Measurements from ENCODE around the gene STEAP1B. TPM values are rescaled to one million over a fixed set of nuclear protein-coding genes. Genes with fewer than 3 reads are reported as not detected.

Gene STEAP1B
- total RNA-seq, 1 experiment from 2014 or later: 3.2 TPM

DNA sequence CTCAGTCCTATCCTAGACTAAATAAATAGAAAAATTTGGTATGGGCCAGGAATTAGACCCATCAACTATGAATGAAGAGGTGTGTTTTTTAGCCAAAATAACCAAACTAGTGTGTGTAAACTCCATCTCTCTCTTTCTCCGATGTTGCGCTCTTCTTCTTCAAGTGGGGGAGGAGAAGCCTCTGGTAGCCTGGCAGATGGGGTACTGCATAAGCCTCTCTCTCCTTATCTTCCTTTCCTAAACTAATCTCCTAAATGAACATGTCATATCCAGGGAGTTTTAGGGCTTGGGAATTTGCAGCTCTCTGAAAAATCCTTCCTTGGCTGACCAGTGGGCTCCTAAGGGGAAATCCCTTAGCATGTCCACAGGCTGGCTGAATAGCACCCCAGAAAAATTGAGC, 86.8 kb downstream of the STEAP1B start:
- H3K79me1 ChIP-seq (ENCODE audit: insufficient read depth, low read depth, low read length, poor library complexity, severe bottlenecking): no peaks in the 10 kb centered on the region
- H2AFZ ChIP-seq (ENCODE audit: low read length): no peak overlapping the region
- H3K9ac ChIP-seq (ENCODE audit: extremely low read depth, insufficient read length, low read length): no peak overlapping the region
- no peak overlapping the region for H4K8ac ChIP-seq (replicated peaks; ENCODE audit: insufficient read length, low read depth, low read length)
- H3T11ph ChIP-seq (ENCODE audit: low read length): no peak overlapping the region
- no peak overlapping the region for H3K4ac ChIP-seq (ENCODE audit: low read depth, low read length)
- no peak overlapping the region for H3K27ac Mint-ChIP-seq
- H4K20me1 ChIP-seq (ENCODE audit: control insufficient read depth, insufficient read depth, insufficient read length): no peaks in the 10 kb centered on the region
- no peak for DNase-seq
- H3K79me2 ChIP-seq (ENCODE audit: insufficient read depth, low read length): no peaks in the 10 kb centered on the region
- no peak overlapping the region for H2BK12ac ChIP-seq (ENCODE audit: insufficient read length, low read depth, low read length)
- H3K27ac ChIP-seq (ENCODE audit: insufficient read length, low read depth, low read length): no peak overlapping the region
- H2AK5ac ChIP-seq (ENCODE audit: insufficient read length, low read length): no peak overlapping the region
- TF ChIP-seq CTCF (conservative IDR thresholded peaks at IDR 0.05): no peak
- H3K56ac ChIP-seq (ENCODE audit: insufficient read length, low read depth, low read length): no peak overlapping the region
- H2BK120ac ChIP-seq (ENCODE audit: low read depth, low read length, poor library complexity, severe bottlenecking): no peak overlapping the region
- H3K14ac ChIP-seq (ENCODE audit: insufficient read depth, low read length): no peak overlapping the region
- H3K23ac ChIP-seq (ENCODE audit: insufficient read length, low read depth, low read length): no peak overlapping the region
- H3K27me3 ChIP-seq (ENCODE audit: insufficient read depth, low read length): no peaks in the 10 kb centered on the region
- H3K23me2 ChIP-seq (ENCODE audit: insufficient read length, low read depth, low read length, poor library complexity, severe bottlenecking): no peaks in the 10 kb centered on the region
- peaks cover 15 to 16% of the 10 kb centered on the region in 2 experiments for H3K4me1 Mint-ChIP-seq
- no peak overlapping the region for H3K4me3 Mint-ChIP-seq
- H3K4me1 ChIP-seq (ENCODE audit: insufficient read depth, low read length): no peaks in the 10 kb centered on the region; the same call in 1 of the 2 replicates
- no peaks in the 10 kb centered on the region for H3K27me3 Mint-ChIP-seq (ENCODE audit: low read depth)
- no peaks in the 10 kb centered on the region for H3K36me3 Mint-ChIP-seq (ENCODE audit: insufficient read depth in 1 of 3, low read depth in 3 of 3)
- no peak overlapping the region for H3K18ac ChIP-seq (ENCODE audit: insufficient read length, low read depth, low read length)
- H3K9me3 ChIP-seq (ENCODE audit: control insufficient read depth, low read depth, low read length): no peaks in the 10 kb centered on the region
- H3K9me3 Mint-ChIP-seq: no peaks in the 10 kb centered on the region
- no CpG with 5 or more reads among the region's 2 CpGs for WGBS (ENCODE audit: extremely low coverage, insufficient read length, low lambda C conversion rate)
- H3K4me2 ChIP-seq (ENCODE audit: insufficient read depth, insufficient read length, low read length): no peak overlapping the region
- no peak overlapping the region for H2BK15ac ChIP-seq (ENCODE audit: low read depth, low read length)
- no peak overlapping the region for H2BK20ac ChIP-seq (ENCODE audit: low read depth, low read length, poor library complexity, severe bottlenecking)
- H2BK5ac ChIP-seq (ENCODE audit: insufficient read length, low read length): no peak overlapping the region
- H4K5ac ChIP-seq (ENCODE audit: insufficient read length, low read depth, low read length): no peak overlapping the region
- no peak overlapping the region for H4K91ac ChIP-seq (ENCODE audit: insufficient read length, low read depth, low read length)
